Measurements from ENCODE around the gene BYSL.
"Not testable (repeated sequence)": the region's sequence is repeated elsewhere in the genome, so short reads cannot be mapped to it uniquely, and the experiment has no call there.

Gene BYSL

GRCh38 chr6:41942067-41942851, 21.0 kb downstream of the BYSL start:
- no peak for DNase-seq

GRCh38 chr6:41942882-41943281, 21.6 kb downstream of the BYSL start:
- DNase-seq = not testable (repeated sequence)

- DNase-seq = no peak
Observed at GRCh38 chr6:41943456-41943855, 22.2 kb downstream of the BYSL start.

DNA sequence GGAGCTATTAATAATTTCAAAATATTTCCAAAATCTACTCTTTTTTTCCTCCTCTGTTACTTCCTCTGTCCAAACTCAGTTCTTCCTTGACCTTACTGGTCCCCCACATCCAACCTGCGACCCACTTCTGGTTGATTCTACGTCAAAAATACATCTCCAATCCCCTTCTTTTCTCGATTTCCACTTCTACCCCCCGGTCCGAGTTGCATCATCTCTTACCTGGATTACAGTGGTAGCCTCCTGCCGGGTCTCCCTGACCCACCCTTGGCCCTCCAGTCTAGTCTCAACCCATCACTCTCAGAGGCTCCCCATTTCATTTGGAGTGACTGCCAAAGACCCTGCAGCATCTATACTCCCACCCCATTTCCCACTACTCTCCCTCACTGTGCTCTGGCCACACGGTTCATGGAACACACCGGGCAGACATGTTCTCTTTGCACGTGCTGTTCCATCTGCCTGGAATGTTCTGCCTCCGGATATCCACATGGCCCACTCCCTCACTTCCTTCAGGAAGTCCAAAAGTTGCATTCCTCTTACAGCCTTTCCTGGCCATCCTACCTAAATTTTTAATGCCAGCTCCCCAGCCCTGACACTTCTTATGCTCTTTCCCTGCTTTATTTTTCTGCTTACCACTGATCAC, 26.4 kb downstream of the BYSL start:
- DNase-seq = no peak

DNA sequence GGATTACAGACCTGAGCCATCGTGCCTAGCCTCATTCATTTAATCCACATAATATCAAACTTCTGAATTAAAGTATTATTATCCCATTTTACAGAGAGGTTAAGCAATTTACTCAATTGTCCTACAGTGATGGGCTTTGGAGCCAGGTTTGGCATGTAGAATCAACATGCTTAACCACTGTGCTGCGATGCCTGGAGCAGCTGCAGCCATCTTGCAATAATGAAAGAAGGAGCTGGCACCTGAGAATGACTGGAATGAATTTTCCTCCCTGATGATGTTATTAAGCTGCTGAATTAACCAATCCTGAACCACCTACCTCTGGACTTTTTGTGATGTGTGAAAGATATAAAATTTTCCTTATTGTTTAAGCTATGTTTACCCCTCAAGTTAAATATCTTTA, 33.4 kb downstream of the BYSL start:
- no peak for DNase-seq

DNA sequence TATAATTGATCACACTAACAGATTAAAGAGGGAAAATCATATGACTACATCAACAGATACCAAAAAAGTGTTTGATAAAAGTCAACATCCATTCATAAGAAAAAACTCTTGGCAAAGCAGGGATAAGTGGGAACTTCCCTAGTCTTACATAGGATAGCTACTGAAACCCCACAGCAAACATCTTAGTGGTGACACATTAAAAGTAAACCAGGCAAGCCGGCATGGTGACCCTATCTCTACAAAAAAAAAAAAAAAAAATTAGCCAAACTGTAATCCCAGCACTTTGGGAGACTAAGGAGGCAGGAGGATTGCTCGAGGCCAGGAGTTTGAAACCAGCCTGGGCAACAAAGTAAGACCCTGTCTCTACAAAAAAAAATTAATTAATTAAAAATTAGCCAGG, 34.1 kb downstream of the BYSL start:
- no peak for DNase-seq

- DNase-seq = no peak
Observed at GRCh38 chr6:41957117-41957516, 35.8 kb downstream of the BYSL start.

GRCh38 chr6:41958022-41958856, 36.9 kb downstream of the BYSL start:
- DNase-seq = no peak

DNA sequence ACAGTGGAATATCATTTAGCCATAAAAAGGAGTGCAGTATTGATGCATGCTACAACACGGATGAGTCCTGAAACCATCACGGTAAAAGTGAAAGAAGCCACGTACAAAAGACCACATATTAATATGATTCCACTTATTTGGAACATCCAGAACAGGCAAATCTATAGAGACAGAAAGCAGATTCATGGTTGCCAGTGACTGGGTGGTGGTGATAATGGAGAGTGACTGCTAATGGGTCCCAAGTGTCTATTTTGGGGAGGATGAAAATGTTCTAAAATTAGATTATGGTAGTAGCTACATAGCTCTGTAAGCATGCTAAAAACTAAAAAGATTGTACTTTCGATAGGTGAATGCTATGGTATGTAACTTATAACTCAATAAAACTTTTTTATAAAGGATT, 38.7 kb downstream of the BYSL start:
- no peak for DNase-seq

GRCh38 chr6:41963371-41963770, 42.1 kb downstream of the BYSL start:
- DNase-seq = no peak

- DNase-seq = no peak
Observed at GRCh38 chr6:41964201-41964887, 43.0 kb downstream of the BYSL start.

GRCh38 chr6:41965429-41966213, 44.3 kb downstream of the BYSL start:
- DNase-seq = no peak

- no peak for DNase-seq
Observed at GRCh38 chr6:41966214-41966920, 45.1 kb downstream of the BYSL start.

DNA sequence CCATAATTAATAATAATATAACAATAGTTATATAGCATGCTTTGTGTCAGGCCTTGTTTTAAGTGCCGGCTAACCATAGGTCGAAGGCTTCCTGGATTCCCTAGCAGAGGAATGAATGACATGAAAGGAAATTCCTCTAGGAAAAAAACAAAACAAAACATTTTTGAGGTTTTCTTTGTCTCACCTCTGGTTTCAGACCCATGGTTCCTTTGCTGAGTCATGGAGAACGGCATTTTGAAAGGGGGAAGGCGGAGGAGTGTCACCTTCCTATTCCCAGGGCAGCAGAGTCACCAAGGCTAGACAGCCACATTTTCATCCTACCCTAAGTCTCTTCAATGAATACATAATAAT, 45.6 kb downstream of the BYSL start:
- no peak for DNase-seq

GRCh38 chr6:41967312-41968287, 46.3 kb downstream of the BYSL start:
- no peak for DNase-seq

GRCh38 chr6:41970436-41970846, 49.1 kb downstream of the BYSL start:
- DNase-seq = no peak

GRCh38 chr6:41972826-41973225, 51.5 kb downstream of the BYSL start:
- DNase-seq = no peak

- no peak for DNase-seq
Observed at GRCh38 chr6:41974281-41974825, 53.1 kb downstream of the BYSL start.

GRCh38 chr6:41975276-41975675, 54.0 kb downstream of the BYSL start:
- DNase-seq = no peak
